ENCODE results near the gene SPINK1.
A peak's percentile ranks its signal among the peaks of the same experiment; 100 is the strongest.
"Not testable (repeated sequence)": the region's sequence is repeated elsewhere in the genome, so short reads cannot be mapped to it uniquely, and the experiment has no call there.

SPINK1 gene

GRCh38 chr5:147805030-147805454 is 26.4 kb downstream of the SPINK1 start:
- DNase-seq (ENCODE audit: low read depth in 2 of 2) = no peak

GRCh38 chr5:147804334-147804733 is 27.1 kb downstream of the SPINK1 start:
- no peak for DNase-seq (ENCODE audit: low read depth in 2 of 2)

DNA sequence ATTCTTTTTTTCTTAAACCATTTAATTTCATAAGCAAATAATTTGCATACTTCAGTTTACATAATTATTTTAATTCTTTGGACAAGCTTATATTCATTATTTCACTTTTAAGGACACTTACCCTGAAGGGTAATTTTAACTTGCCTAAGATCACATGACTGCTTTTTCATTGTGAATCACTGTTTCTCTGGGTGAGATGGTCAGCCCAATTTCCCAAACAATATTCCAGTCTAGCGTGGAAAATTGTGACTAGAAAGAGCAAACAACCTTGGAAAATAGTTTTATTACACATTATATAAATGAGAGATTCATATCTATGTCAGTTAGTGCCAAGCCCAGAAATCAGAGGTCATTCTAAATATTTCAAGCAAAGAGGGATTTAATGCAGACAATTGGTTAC is 27.5 kb downstream of the SPINK1 start:
- DNase-seq (ENCODE audit: low read depth in 2 of 2) = no peak

DNA sequence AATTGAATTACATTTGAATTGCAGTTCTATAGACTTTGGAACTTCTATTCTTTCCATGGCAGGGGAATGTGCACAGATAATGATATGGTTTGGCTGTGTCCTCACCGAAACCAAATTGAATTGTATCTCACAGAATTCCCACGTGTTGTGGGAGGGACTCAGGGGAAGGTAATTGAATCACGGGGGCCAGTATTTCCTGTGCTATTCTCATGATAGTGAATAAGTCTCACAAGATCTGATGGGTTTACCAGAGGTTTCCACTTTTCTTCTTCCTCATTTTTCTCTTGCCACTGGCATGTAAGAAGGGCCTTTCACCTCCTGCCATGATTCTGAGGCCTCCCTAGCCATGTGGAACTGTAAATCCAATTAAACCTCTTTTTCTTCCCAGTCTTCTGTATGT is 28.3 kb downstream of the SPINK1 start:
- DNase-seq (ENCODE audit: low read depth in 2 of 2) = not testable (repeated sequence)

GRCh38 chr5:147801461-147801860 is 30.0 kb downstream of the SPINK1 start:
- no peak for DNase-seq (ENCODE audit: low read depth in 2 of 2)

DNA sequence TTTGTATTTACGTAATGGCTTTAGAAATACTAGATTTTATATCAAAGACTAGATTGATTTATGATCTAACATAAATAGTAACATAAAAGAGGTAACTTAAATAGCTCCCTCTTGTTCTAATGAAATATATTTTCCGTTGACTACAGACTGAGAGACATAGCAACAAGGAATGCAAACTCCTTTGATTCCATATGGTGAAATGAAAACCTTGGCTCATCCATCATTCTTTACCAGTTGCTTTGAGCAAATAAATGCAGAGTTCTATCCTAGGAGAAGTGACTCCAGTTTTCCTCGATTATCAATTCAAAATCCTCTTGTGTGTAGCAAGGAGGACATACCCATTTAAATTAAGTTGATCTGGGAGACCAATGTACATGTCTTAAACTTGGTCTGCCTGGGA is 31.0 kb downstream of the SPINK1 start:
- DNase-seq (ENCODE audit: low read depth in 2 of 2) = no peak

- DNase-seq (ENCODE audit: low read depth in 2 of 2) = no peak
Observed at GRCh38 chr5:147796556-147797308, 34.7 kb downstream of the SPINK1 start.

- no peak for DNase-seq (ENCODE audit: low read depth in 2 of 2)
Observed at GRCh38 chr5:147791181-147791580, 40.3 kb downstream of the SPINK1 start.

DNA sequence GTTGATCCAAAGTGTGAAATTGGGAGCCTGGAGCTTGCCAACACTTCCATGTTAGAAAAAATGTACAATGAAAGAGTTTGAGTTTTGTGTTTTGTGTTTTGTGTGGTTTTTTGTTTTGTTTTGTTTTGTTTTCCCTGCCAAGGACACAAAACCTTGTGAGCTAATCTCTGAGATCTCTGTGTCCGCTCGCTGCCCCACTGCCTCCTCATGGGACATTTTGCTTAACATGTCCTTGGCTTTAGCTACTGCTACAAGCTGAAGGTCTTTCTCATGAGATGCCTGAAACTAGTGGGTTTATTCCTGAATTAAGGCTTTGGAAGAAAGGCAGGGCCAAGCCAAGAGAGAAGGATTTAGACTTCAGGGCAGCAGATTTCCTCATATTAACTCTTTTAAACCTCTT is 41.7 kb downstream of the SPINK1 start:
- no peak for DNase-seq (ENCODE audit: low read depth in 2 of 2)

DNA sequence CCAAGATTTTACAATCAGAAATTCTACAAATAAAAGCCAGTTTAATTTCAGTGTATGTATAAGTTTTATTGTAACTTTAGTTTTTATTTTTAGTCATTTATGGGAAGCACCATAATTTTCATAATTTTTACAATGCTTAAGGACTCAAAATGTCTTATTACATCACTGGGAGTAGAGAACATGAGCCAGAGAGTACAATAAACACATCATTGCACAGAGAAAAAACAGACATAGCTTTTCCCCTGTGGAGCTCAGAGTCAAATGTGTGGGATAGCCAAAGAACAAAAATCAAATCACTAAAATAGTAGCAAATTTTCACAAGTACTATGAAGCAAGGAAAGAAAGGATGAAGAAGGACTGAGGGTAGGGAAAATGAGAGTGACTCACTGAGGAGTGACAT is 43.4 kb downstream of the SPINK1 start:
- no peak for DNase-seq (ENCODE audit: low read depth in 2 of 2)

GRCh38 chr5:147786142-147786541 is 45.3 kb downstream of the SPINK1 start:
- DNase-seq (ENCODE audit: low read depth in 2 of 2) = no peak

DNA sequence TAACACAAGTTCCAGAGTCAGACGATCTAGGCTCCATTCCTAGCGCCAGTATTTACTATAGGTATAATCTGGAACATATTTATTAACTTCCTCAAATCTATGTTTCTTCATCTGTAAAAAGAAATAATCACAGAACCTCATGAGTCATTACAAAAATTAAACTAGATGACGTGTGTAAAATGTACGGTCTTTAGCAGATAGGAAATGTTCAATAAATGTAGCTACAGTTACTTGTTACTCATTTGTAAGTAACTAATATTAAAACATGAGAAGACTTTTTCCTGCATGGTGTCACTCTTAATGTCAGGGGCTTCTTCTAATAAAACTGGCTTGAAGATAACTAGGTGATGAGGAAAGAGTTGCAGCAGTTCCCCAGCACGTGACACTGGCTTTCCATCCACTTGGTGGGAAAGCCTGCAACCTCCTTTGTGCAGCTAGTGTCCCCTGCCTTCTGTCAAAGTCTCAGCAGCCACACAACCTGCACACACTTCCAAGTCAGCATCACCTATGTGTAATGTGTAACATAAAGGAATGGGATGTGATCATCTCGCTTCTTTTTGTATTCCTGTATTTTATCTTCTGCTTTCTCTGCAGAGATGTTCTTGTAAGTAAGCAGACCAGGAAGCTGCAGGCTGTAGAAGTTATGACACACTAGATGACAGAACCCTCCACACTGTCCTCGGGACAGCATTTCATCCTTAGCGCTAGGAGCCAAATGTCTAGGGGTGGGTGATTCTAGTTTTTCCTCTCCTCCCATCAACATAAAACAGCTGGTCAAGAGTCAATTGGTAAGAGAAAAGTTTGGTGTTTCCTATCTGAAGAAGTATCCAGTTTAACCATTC is 47.1 kb downstream of the SPINK1 start:
- DNase-seq (ENCODE audit: low read depth in 2 of 2) = no peak

DNA sequence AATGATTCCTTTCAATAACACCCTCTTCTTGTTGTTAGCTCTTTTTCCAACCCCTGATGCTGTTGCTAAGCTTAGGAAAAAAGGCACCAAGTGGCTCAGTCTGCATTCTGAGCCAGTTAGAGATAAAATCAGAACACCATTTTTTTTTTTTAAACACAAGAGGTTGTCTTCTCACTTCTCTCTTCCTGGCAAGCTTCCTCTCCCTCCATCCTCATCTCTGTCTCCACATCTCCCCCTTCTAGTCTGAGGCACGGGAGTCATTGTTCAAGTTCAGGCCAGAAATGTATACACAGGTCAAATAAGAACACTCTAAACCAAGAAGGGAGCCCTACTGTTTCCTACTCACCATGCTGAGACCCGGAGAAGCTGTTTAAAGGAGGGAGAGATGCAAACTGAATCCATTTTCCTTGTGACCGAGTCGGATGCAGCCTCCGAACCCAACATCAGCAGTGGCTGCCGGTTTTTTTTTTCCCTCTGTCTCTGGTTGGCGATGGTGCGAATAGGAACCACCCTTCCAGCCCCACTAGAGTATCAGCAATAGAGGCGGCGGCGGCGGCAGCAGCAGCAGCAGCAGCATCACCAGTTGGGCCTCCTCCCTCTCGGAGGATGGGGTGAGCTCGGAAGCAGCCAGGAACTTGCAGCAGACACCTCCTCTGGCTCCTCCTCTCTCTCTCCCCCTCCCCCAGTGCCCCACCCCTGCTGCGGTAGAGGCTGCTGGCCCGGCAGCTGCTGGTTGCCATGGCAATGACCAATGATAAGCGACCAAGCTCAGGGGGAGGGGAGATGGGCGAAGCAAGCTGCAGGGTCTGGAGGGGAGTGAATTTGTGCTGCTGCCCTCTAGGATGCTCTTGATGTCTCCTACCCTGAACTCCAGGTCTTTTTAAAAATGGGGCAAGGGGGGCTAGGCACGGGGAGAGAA is 49.1 kb downstream of the SPINK1 start, which contains the start of gene JAKMIP2:
JAKMIP2 (minus strand) TSS at position 619 of the 919 bp plus-strand sequence. CDS start 110,922 bp downstream, outside the sequence.
- peak; percentile 55 to 67 for DNase-seq (ENCODE audit: low read depth in 2 of 2)

- no peak for DNase-seq (ENCODE audit: low read depth in 2 of 2)
Observed at GRCh38 chr5:147780924-147781573, 50.4 kb downstream of the SPINK1 start.

DNA sequence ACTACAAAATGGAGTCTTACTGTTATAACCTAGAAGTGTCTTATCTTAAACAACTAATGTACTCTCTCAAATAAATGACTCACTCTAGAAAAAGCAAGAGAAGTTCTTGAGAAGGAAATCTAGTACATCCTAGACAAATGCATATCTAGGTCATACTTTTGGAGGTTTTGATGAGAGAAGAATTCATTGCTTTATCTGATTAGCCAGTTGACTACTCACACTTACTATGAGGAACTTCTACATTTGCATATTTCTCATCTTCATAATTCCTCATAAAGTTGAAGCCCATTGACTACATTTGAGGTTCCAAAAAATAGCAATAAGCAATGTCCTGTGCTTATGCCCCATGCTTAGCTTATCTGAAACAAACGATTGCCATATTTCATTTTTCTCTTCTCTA is 51.8 kb downstream of the SPINK1 start:
- DNase-seq (ENCODE audit: low read depth in 2 of 2) = no peak

- no peak for DNase-seq (ENCODE audit: low read depth in 2 of 2)
Observed at GRCh38 chr5:147776989-147777388, 54.5 kb downstream of the SPINK1 start.

All from activated CD4-positive, alpha-beta T cell treated with anti-CD3 and anti-CD28 coated beads for 24 hours (primary cell).